ENCODE measurements around the gene FRAT1.

The FRAT1 gene

GRCh38 chr10:97292097-97292861, 26.8 kb upstream of the FRAT1 start, which contains the start of gene ARHGAP19:
Gene ARHGAP19, minus strand, starts transcription at chr10:97292637. Its CDS starts 10 bp downstream, at chr10:97292627.
- peak within 1 kb of the TSS; percentile 98 to 100 for H3K4me3 ChIP-seq (ENCODE audit: low read depth in 1 of 2, low read length in 1 of 2)
- H3K27me3 ChIP-seq, result no peaks in the 10 kb centered on the region
- TF ChIP-seq CTCF (IDR thresholded peaks at IDR 0.05), result peak; percentile 41
- peak within 1 kb of the TSS; percentile 94 for H3K27ac ChIP-seq
- H3K4me1 ChIP-seq (ENCODE audit: control insufficient read depth in 1 of 2, insufficient read depth in 1 of 2, low read depth in 1 of 2, low read length in 1 of 2), result peaks cover 18 to 23% of the 10 kb centered on the region in 2 experiments
- no peaks in the 10 kb centered on the region for H3K9me3 ChIP-seq
- H3K36me3 ChIP-seq, result peaks cover 10% of the 10 kb centered on the region

DNA sequence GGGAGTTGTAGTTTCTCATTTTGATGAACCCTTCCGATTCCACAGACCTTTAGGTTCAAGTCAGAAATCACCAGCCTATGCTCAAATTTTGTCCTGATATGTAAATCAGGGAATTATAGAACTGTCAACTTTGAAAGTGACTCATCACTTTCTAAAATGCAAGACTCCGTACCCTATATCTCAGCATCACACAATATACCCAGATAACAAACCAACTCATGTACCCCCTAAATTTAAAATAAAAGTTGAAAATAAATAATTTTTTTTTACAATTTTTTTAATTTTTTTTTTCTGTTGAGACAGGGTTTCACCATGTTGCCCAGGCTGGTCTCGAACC, 26.2 kb upstream of the FRAT1 start:
- peaks cover 18 to 23% of the 10 kb centered on the region in 2 experiments for H3K4me1 ChIP-seq (ENCODE audit: control insufficient read depth in 1 of 2, insufficient read depth in 1 of 2, low read depth in 1 of 2, low read length in 1 of 2)
- H3K9me3 ChIP-seq, result no peaks in the 10 kb centered on the region
- H3K36me3 ChIP-seq, result peaks cover 4% of the 10 kb centered on the region
- no peak for TF ChIP-seq CTCF (IDR thresholded peaks at IDR 0.05)
- peak overlapping the region; percentile 94 for H3K27ac ChIP-seq
- no peaks in the 10 kb centered on the region for H3K27me3 ChIP-seq
- H3K4me3 ChIP-seq (ENCODE audit: low read depth in 1 of 2, low read length in 1 of 2), result peak overlapping the region; percentile 98 to 100

DNA sequence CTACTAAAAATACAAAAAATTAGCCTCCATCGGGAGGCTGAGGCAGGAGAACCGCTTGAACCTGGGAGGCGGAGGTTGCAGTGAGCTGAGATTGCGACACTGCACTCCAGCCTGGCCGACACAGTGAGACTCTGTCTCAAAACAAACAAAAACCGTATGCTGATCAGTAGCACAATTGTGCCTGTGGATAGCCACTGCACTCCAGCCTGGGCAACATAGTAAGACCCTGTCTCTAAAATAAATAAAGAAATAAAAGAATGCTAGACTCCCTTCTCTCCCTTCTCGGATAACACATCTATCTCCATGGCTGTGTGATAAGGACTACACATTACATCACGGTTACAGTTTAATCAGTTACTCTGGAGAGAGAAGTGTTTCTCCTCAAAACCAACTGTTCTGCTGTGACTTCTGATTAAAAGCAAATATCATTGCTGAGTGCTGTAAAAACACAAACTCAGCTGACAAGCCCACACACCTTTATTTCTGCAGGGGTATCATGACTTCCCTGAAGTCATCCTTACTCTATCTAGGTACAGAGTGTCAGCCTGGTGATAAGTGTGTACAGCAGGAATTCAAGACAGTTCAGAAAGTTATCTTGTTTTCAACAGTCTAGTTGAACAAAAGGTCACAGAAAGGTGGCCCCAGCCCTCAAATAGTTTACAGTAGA, 21.4 kb upstream of the FRAT1 start:
- Histone ChIP-seq H3K27me3 (no peaks in the 10 kb centered on the region), H3K4me3 (ENCODE audit: low read depth in 1 of 2, low read length in 1 of 2) (no peak overlapping the region), H3K9me3 (no peaks in the 10 kb centered on the region), H3K4me1 (ENCODE audit: control insufficient read depth in 1 of 2, insufficient read depth in 1 of 2, low read depth in 1 of 2, low read length in 1 of 2) (peaks cover 2 to 4% of the 10 kb centered on the region in 2 experiments), H3K36me3 (no peaks in the 10 kb centered on the region), H3K27ac (peak overlapping the region; percentile 3)
- no peak for TF ChIP-seq CTCF (IDR thresholded peaks at IDR 0.05)

DNA sequence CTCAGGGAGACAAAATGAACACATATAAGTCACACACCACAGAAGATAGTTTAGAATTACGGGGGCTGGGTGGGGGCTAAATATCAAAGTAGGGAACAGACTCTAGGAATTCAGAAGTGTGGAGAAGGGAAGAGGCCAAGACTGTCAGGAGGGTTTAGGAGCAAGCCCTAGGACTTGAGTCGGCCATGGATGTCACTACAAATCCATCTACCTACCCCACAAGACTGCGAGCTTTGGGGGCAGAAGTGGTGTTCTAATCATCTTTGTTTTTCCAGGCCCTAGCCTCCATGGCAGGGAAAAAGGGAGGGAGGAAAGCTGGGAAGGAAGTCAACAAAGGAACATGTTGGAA, 20.9 kb upstream of the FRAT1 start:
- Histone ChIP-seq H3K4me3 (ENCODE audit: low read depth in 1 of 2, low read length in 1 of 2) (no peak overlapping the region), H3K27me3 (no peaks in the 10 kb centered on the region), H3K9me3 (no peaks in the 10 kb centered on the region), H3K27ac (peak overlapping the region; percentile 3), H3K36me3 (no peaks in the 10 kb centered on the region), H3K4me1 (ENCODE audit: control insufficient read depth in 1 of 2, insufficient read depth in 1 of 2, low read depth in 1 of 2, low read length in 1 of 2) (no peaks in the 10 kb centered on the region)
- TF ChIP-seq CTCF (IDR thresholded peaks at IDR 0.05), result no peak

GRCh38 chr10:97300980-97301379, 18.1 kb upstream of the FRAT1 start:
- H3K27me3 ChIP-seq, result no peaks in the 10 kb centered on the region
- no peaks in the 10 kb centered on the region for H3K9me3 ChIP-seq
- no peak for TF ChIP-seq CTCF (IDR thresholded peaks at IDR 0.05)
- no peak overlapping the region for H3K4me3 ChIP-seq (ENCODE audit: low read depth in 1 of 2, low read length in 1 of 2)
- no peaks in the 10 kb centered on the region for H3K36me3 ChIP-seq
- no peak overlapping the region for H3K27ac ChIP-seq
- H3K4me1 ChIP-seq (ENCODE audit: control insufficient read depth in 1 of 2, insufficient read depth in 1 of 2, low read depth in 1 of 2, low read length in 1 of 2), result no peaks in the 10 kb centered on the region
